Uterus (tissue), 4 donors: ENCODE measurements around the gene TATDN3. TPM values are rescaled to one million over a fixed set of nuclear protein-coding genes. Genes with fewer than 3 reads are reported as not detected.
"Not testable (repeated sequence)": the region's sequence is repeated elsewhere in the genome, so short reads cannot be mapped to it uniquely, and the experiment has no call there.

ENCODE experiments used
- DNase-seq, 2 donors: peaks; one replicate each; pipeline ENCODE4 v3.0.0-alpha.2; 2019 to 2020
- H3K27ac ChIP-seq, 2 donors: fragments of 200-600 bp; sonication (generic); 1 replicate in 1 of 2; 2 replicates in 1 of 2; pipeline ENCODE4 v1.5.1; 2016 to 2018
- H3K27me3 ChIP-seq, 2 donors: fragments of 200-600 bp; sonication (generic); one replicate each; pipeline ENCODE4 v1.5.1; 2018 to 2019; ENCODE audit warnings: control low read depth in 1 of 2
- H3K36me3 ChIP-seq, 2 donors: fragments of 200-600 bp; sonication (generic); one replicate each; pipeline ENCODE4 v1.5.1; 2019; ENCODE audit warnings: control low read depth in 1 of 2
- H3K4me1 ChIP-seq, 2 donors: fragments of 200-600 bp; sonication (generic); one replicate each; pipeline ENCODE4 v1.5.1; 2018 to 2019; ENCODE audit warnings: control low read depth in 1 of 2
- H3K4me3 ChIP-seq, 2 donors: fragments of 200-600 bp; sonication (generic); 1 replicate in 1 of 2; 2 replicates in 1 of 2; pipeline ENCODE4 v1.5.1; 2018 to 2019; ENCODE audit warnings: mild to moderate bottlenecking in 1 of 2
- H3K9me3 ChIP-seq, 2 donors: fragments of 200-600 bp; sonication (generic); one replicate each; pipeline ENCODE4 v1.5.1; 2019; ENCODE audit warnings: control low read depth in 1 of 2
- CTCF ChIP-seq, 4 experiments: fragments of 200-600 bp in 2 of 4; fragments of 450-650 bp in 2 of 4; sonication (generic) in 2 of 4; IDR thresholded peaks; one replicate each; pipeline ENCODE4 v1.5.1; 2016 to 2019; ENCODE audit warnings: antibody characterized with exemption in 4 of 4, mild to moderate bottlenecking in 2 of 4, moderate library complexity in 1 of 4
- POLR2A ChIP-seq, 2 donors: fragments of 450-650 bp; IDR thresholded peaks; one replicate each; pipeline ENCODE4 v1.6.1; 2016; ENCODE audit warnings: antibody characterized with exemption in 2 of 2, mild to moderate bottlenecking in 1 of 2, moderate library complexity in 1 of 2
- intact Hi-C: fragments of 100-400 bp; cut with DNase I; formaldehyde crosslinking; loops from one replicate; pipeline ENCODE4 v1.15.1; 2023; ENCODE audit warnings: low total_unique reads
- total RNA-seq, 4 donors: library from RNA; depleted of rRNA in 3 of 4; stranded (reverse); fragments of >200 nt in 3 of 4; gene quantifications; one replicate each; pipeline versions ENCODE4 v1.1.0 to v1.2.4, GENCODE V29; 2014 to 2023
- donor health status: DM: yes; HTN: yes; CAD: no.

TATDN3 gene
- total RNA-seq, 4 donors from 2014 or later, result 8.2 to 27.4 (median 17.5) TPM

GRCh38 chr1:212754680-212755079 lies 37.0 kb upstream of the TATDN3 start:
- H3K27ac ChIP-seq, result no peak overlapping the region
- no peaks in the 10 kb centered on the region for H3K27me3 ChIP-seq
- no peaks in the 10 kb centered on the region for H3K9me3 ChIP-seq
- H3K4me3 ChIP-seq, result no peak overlapping the region
- no peak for TF ChIP-seq POLR2A (IDR thresholded peaks at IDR 0.05)
- TF ChIP-seq CTCF (IDR thresholded peaks at IDR 0.05), result no peak
- DNase-seq, result no peak
- intact Hi-C loops, result no loop called here
- no peaks in the 10 kb centered on the region for H3K36me3 ChIP-seq
- H3K4me1 ChIP-seq, result no peaks in the 10 kb centered on the region

- intact Hi-C loops, result no loop called here
- Histone ChIP-seq H3K27me3 (no peaks in the 10 kb centered on the region), H3K4me1 (no peaks in the 10 kb centered on the region), H3K36me3 (no peaks in the 10 kb centered on the region), H3K4me3 (no peak overlapping the region), H3K9me3 (no peaks in the 10 kb centered on the region), H3K27ac (no peak overlapping the region)
- no peak for DNase-seq
- no peak for TF ChIP-seq CTCF (IDR thresholded peaks at IDR 0.05)
- no peak for TF ChIP-seq POLR2A (IDR thresholded peaks at IDR 0.05)
Observed at GRCh38 chr1:212759683-212760082, 32.0 kb upstream of the TATDN3 start.

- Histone ChIP-seq H3K27ac (no peak overlapping the region), H3K4me1 (no peaks in the 10 kb centered on the region), H3K27me3 (no peaks in the 10 kb centered on the region), H3K9me3 (no peaks in the 10 kb centered on the region), H3K4me3 (no peak overlapping the region), H3K36me3 (no peaks in the 10 kb centered on the region)
- TF ChIP-seq CTCF (IDR thresholded peaks at IDR 0.05) (no peak), POLR2A (IDR thresholded peaks at IDR 0.05) (no peak)
- no peak for DNase-seq
- intact Hi-C loops, result no loop called here
Observed at GRCh38 chr1:212760126-212760823, 31.4 kb upstream of the TATDN3 start.

- TF ChIP-seq CTCF (IDR thresholded peaks at IDR 0.05) (no peak), POLR2A (IDR thresholded peaks at IDR 0.05) (no peak)
- no peak for DNase-seq
- Histone ChIP-seq H3K4me1 (no peaks in the 10 kb centered on the region), H3K27ac (no peak overlapping the region), H3K36me3 (no peaks in the 10 kb centered on the region), H3K27me3 (no peaks in the 10 kb centered on the region), H3K4me3 (no peak overlapping the region), H3K9me3 (peaks cover 0 to 3% of the 10 kb centered on the region in 2 donors)
- intact Hi-C loops, result no loop called here
Observed at GRCh38 chr1:212762234-212762633, 29.5 kb upstream of the TATDN3 start.

- intact Hi-C loops, result no loop called here
- Histone ChIP-seq H3K36me3 (no peaks in the 10 kb centered on the region), H3K27ac (no peak overlapping the region), H3K4me3 (no peak overlapping the region), H3K27me3 (no peaks in the 10 kb centered on the region), H3K4me1 (no peaks in the 10 kb centered on the region), H3K9me3 (peaks cover 0 to 3% of the 10 kb centered on the region in 2 donors)
- TF ChIP-seq CTCF (IDR thresholded peaks at IDR 0.05), result no peak
- DNase-seq, result no peak
Observed at GRCh38 chr1:212762839-212763238, 28.9 kb upstream of the TATDN3 start.

- DNase-seq, H3K27ac ChIP-seq, H3K4me3 ChIP-seq, H3K27me3 ChIP-seq, intact Hi-C loops, H3K36me3 ChIP-seq, H3K4me1 ChIP-seq: not testable (repeated sequence)
- H3K9me3 ChIP-seq, result peaks cover 0 to 18% of the 10 kb centered on the region in 2 donors
Observed at GRCh38 chr1:212764718-212765281, 26.9 kb upstream of the TATDN3 start.

- DNase-seq, H3K36me3 ChIP-seq, H3K4me1 ChIP-seq, intact Hi-C loops, H3K27ac ChIP-seq, H3K4me3 ChIP-seq, H3K27me3 ChIP-seq: not testable (repeated sequence)
- H3K9me3 ChIP-seq, result peaks cover 0 to 32% of the 10 kb centered on the region in 2 donors
Observed at GRCh38 chr1:212766825-212767224, 24.9 kb upstream of the TATDN3 start.
